HG03439 (cell line): Measurements from ENCODE around the gene CPEB2.

Experiments used
- ATAC-seq: cut with Tn5 transposase; IDR thresholded peaks from one replicate; pipeline ENCODE4 v1.9.1; 2021; ENCODE audit warnings: mild to moderate bottlenecking, moderate library complexity; ENCODE audit not compliant: unreplicated experiment

The CPEB2 gene

GRCh38 chr4:15010038-15010585, 7.8 kb downstream of the CPEB2 start:
- ATAC-seq = no peak

GRCh38 chr4:15011166-15011565, 8.9 kb downstream of the CPEB2 start:
- no peak for ATAC-seq

GRCh38 chr4:15012017-15012788, 9.9 kb downstream of the CPEB2 start:
- ATAC-seq = no peak

GRCh38 chr4:15013585-15013984, 11.3 kb downstream of the CPEB2 start:
- no peak for ATAC-seq

GRCh38 chr4:15015170-15015569, 12.9 kb downstream of the CPEB2 start:
- no peak for ATAC-seq

GRCh38 chr4:15018361-15018760, 16.1 kb downstream of the CPEB2 start:
- ATAC-seq = no peak

- ATAC-seq = no peak
Measured at GRCh38 chr4:15020502-15021286, 18.4 kb downstream of the CPEB2 start.

- no peak for ATAC-seq
Measured at GRCh38 chr4:15021311-15021710, 19.0 kb downstream of the CPEB2 start.

- ATAC-seq = no peak
Measured at GRCh38 chr4:15021946-15022345, 19.7 kb downstream of the CPEB2 start.

- no peak for ATAC-seq
Measured at GRCh38 chr4:15024386-15024785, 22.1 kb downstream of the CPEB2 start.

GRCh38 chr4:15025693-15026092, 23.4 kb downstream of the CPEB2 start:
- no peak for ATAC-seq

GRCh38 chr4:15027921-15028435, 25.7 kb downstream of the CPEB2 start:
- no peak for ATAC-seq

- no peak for ATAC-seq
Measured at GRCh38 chr4:15031197-15031596, 28.9 kb downstream of the CPEB2 start.

GRCh38 chr4:15031993-15032675, 29.9 kb downstream of the CPEB2 start:
- ATAC-seq = no peak

- no peak for ATAC-seq
Measured at GRCh38 chr4:15034071-15034764, 31.9 kb downstream of the CPEB2 start.

GRCh38 chr4:15035159-15035558, 32.9 kb downstream of the CPEB2 start:
- no peak for ATAC-seq

GRCh38 chr4:15037923-15038541, 35.8 kb downstream of the CPEB2 start:
- no peak for ATAC-seq

GRCh38 chr4:15040916-15041463, 38.7 kb downstream of the CPEB2 start:
- no peak for ATAC-seq

GRCh38 chr4:15042529-15043167, 40.4 kb downstream of the CPEB2 start:
- no peak for ATAC-seq
